GM18868 (cell line): ENCODE measurements around the gene SCN1B.

Experiments
- ATAC-seq: cut with Tn5 transposase; IDR thresholded peaks from one replicate; pipeline ENCODE4 v1.9.1; 2021; ENCODE audit warnings: mild to moderate bottlenecking, moderate library complexity; ENCODE audit not compliant: unreplicated experiment

SCN1B gene

DNA sequence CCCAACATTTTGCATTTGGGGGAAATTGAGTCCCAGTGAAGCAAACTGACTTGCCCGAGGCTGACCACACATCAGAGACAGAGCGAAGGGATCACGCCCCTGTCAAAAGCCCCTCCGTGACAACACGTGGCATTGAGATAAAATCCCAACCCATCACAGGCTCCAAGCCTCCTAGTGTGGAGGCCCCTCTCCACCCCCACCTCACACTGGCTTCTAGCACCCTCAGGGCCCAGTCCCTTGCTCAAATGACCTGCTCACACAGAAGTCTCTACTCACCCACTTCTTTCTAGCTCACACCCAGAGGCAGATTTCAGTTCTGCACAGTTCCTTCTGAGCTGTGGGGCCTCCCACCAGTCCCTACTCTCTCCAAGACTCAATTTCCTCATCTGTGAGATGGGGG lies 21.5 kb downstream of the SCN1B start:
- no peak for ATAC-seq

DNA sequence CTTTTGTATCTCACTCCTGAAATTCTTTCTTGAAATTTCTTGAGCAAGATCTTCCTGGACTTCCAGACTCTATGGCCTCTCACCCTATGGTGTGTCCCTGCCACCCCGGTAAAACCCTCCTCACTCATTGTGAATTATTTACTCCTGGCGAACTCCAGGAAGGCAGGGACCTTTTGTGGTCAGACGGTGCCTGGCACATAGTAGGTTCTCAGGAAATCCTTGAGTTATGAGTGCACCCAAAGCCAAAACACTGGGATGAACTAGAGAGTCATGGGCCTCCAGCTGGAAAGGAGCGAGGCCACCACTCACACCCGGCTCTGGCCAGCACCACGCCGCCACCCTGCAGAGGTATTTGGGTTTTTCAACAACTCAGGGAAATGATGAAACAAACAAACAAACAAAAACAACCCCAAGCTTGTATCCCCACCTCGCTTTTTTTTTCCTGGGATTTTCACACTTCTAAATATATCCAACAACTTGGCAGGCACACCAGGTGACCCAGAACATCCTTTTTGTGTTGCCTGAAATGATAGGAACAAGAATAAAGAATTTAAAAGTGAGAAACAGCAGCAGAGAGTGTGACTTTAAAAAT lies 22.4 kb downstream of the SCN1B start:
- no peak for ATAC-seq

DNA sequence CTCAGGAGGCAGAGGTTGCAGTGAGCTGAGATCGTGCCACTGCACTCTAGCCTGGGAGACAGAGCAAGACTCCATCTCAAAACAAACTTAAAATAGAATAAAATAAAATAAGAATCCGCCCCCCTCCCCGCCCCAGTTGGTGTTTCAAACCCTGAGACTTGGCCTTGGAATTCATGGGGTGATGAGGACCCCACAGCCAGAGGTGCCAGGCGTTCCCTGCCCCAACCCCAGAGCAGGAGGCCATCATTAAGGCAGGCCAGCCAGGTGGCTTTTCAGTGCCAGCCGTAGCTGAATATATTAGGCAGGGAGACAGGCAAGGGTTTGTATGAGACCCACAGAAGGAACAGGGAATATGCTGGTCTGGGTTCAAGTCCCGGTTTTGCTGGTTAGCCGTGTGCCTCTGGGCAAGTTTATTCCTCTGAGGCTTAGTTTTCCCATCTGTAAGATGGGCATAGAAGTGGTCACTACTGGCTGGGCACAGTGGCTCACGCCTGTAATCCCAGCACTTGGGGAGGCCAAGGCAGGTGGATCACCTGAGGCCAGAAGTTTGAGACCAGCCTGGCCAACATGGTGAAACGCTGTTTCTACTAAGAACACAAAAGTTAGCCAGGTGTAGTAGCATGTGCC lies 23.5 kb downstream of the SCN1B start:
- ATAC-seq, result no peak

DNA sequence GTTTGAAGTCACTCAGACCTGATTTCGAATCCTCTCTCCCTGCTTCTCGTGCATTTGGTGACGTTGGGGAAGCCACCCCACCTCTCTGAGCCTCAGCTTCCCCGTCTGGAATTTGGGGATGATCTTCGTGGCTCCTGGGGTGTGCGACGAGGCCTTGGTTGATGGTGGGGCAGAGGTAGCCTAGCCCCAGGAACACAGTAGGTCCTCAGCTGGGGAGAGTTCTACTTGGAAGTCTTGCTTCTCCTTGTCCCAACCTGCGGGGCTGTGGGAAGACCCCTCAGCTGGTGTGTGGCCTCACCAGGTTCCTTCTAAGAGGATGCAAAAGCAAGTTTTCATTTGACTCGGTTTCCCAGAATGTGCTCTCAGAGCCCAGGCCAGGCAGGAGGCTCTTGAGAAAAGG lies 24.4 kb downstream of the SCN1B start:
- no peak for ATAC-seq

DNA sequence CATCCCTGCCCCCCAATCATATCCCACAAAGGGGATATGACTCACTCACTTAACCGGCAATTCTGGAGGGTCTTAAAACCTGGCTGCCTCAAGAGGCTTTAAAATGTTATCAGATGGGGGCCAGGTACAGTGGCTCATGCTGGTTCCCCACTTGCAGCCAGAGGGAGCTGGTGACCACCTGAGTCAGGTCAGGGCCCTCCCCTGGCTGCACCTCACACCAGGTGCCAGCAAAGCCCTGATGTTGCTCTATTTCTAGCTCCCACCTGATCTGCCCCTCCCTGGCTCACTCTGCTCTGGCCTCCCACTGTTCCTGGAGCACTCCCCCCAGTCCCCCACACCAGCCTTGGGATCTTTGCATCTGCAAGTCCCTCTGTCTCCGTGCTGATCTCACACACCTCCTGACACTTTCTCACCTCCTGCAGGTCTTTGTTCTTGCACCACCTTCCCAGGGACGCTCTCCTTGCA lies 25.5 kb downstream of the SCN1B start:
- ATAC-seq, result no peak

DNA sequence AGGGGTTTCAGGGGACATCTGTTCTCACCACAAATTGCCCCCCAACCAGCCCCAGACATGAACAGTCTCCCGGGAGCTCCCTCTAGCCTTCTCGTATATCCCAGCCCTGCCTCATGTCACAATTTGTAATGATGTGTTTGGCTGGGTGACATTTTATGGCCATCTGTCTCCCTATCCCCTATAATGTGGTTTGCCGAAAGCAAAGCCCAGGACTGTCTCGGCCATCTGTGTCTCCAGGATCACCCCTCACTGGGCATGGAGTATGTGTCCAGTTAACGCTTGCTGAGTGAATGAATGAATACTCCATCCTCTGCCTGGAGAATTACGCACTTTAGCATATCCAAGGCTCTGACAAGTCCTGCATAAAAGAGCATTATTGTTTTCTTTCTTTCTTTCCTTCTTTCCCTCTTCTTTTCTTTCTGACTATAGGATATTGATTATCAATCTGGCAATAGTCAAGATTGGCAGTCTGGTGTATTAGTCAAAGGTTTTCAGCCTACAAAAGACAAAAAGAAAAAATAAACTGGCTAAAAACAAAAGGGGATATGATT lies 26.3 kb downstream of the SCN1B start:
- no peak for ATAC-seq

DNA sequence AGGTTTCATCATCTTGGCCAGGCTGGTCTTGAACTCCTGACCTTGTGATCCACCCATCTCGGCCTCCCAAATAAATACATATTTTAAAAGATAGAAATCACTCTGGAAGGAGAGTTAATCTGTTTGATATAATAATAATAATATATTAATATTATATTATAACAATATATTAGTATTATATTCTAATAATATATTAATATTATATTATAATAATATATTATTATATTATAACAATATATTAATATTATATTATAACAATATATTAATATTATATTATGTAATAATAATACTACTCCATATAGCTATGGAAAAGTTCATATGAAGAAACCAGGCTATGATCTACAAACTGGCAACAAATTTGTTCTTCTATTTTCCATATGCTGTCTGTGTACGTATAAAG lies 28.1 kb downstream of the SCN1B start:
- no peak for ATAC-seq

DNA sequence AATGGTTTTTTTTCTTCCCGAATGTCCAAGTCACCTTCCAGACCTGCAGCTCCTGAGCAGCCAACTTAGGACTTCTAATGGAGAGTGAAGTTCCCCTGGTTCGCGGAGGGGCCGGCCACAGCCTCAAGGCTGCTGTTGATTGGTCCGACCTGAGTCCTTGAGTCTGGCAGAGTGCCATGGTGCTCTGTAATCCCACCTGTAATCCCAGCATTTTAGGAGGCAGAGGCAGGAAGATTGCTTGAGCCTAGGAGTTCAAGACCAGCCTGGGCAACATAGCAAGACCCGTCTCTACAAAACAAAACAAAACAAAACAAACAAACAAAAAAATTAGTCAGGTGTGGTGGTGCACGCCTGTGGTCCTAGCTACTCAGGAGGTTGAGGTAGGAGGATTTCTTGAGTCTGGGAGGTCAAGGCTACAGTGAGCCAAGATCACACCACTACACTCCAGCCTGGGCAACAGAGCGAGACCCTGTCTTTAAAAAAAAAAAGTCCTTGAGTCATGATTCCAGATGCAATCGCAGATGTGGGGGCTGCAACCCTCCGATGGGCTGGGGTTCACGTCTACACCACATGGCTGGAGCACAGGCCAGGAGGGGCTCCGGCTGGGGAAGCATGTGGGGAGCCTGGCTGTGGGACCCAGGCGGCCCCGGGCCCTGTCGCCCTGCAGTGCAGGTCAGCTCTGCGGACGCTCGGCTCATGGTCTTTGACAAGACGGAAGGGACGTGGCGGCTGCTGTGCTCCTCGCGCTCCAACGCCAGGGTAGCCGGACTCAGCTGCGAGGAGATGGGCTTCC lies 28.9 kb downstream of the SCN1B start:
- ATAC-seq, result no peak

DNA sequence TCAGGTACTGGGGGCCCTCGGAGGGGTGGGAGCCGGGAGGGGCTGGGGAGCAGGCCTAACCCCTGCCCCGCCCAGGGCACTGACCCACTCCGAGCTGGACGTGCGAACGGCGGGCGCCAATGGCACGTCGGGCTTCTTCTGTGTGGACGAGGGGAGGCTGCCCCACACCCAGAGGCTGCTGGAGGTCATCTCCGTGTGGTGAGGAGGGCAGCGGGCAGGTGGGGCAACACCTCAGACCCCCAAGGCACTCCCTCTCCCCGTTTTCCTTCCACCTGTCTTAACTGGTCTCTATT lies 29.5 kb downstream of the SCN1B start:
- no peak for ATAC-seq

DNA sequence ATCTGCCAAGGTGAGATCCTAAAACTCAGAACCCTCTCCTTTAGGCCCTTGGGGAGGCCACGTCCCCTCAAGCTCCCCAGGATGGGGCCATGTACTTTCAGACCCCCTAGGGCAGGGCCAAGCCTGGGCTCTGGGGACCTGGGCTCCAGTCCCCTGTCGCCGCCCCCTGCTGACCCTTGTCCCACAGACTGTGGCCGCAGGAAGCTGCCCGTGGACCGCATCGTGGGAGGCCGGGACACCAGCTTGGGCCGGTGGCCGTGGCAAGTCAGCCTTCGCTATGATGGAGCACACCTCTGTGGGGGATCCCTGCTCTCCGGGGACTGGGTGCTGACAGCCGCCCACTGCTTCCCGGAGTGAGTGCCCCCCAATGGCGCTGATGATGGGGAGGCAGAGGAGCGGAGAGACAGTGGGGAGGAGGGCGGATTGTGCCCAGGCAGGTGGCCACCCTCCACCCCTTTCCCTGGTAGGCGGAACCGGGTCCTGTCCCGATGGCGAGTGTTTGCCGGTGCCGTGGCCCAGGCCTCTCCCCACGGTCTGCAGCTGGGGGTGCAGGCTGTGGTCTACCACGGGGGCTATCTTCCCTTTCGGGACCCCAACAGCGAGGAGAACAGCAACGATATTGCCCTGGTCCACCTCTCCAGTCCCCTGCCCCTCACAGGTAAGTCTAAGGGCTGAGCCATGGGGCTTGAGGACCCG lies 30.0 kb downstream of the SCN1B start:
- no peak for ATAC-seq

DNA sequence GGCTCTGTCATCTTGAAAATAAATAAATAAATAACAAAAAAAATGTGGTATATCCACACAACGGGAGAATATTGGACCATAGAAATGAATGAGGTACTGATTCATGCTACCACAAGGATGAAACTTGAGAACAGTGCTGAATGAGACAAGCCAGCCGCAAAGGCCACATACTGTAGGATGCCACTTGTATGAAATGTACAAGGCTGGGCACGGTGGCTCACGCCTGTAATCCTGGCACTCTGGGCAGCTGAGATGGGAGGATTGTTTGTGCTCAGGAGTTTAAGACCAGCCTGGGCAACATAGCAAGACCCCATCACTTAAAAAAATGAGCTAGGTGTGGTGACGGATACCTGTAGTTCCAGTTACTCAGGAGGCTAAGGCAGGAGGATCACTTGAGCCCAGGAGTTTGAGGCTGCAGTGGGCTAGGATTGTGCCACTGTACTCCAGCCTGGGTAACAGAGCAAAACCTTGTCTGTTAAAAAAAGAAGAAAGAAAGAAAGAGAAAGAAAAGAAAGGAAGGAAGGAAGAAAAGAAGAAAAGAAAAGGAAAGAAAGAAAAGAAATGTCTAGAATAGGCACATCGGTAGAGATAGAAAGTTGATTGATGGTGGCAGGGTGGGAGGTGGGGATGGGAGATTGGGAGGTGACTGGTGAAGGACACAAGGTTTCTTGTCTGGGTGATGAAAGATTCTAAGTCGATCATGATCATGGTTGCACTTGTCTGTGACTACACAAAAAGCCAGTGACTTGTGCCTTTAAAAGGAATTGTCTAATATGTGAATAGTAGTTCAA lies 31.5 kb downstream of the SCN1B start:
- no peak for ATAC-seq

DNA sequence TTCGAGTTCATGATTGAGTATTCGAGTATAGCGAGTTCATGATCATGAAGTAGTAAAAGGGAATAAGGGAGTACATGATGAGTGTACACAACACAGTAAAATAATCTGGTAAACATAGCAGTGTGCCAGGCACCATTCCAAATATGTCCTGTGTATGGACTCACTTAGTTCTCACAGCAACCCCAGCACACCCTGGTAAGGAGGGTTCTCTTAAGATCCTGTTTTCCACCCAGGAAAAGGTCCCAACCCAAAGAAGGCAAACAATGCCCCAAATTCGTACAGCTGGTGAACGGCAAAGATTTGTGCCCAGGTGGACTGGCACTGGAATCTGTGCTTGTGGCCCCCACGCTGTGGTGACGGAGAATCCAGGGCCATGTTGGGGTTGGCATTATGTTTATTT lies 32.7 kb downstream of the SCN1B start:
- no peak for ATAC-seq

DNA sequence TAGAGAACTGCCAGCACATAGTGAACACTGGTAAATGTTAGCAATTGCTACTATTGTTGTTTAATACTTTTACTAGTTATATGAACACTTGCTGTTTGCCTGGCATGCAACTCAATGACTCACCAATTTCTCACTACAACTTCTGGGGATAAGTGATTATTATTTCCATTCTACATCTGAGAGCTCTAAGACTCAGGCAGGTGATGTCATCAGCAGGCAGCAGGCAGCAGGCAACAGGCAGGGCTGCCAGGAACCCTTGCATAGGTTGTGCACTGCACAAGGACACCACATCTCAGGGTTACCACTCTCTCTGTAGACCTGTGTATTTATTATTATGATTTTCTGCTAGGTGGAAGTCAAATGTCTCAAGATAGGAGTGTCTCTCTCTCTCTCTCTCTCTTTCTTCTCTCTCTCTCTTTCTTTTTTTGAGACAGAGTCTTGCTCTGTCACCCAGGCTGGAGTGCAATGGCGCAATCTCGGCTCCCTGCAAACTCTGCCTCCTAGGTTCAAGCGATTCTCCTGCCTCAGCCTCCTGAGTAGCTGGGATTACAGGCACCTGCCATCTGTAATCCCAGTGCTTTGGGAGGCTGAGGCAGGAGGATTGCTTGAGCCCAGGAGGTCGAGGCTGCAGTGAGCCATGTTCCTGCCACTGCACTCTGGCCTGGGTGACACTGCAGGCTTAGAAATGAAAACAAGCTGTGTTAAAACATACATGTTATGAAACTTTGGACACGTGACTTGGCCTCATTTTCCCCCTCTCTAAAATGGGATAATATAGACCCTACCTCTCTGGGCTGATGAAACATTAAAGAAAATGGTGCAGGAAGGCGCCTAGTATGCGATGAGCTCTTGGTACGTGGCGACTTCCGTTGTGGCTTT lies 33.9 kb downstream of the SCN1B start:
- ATAC-seq, result no peak

DNA sequence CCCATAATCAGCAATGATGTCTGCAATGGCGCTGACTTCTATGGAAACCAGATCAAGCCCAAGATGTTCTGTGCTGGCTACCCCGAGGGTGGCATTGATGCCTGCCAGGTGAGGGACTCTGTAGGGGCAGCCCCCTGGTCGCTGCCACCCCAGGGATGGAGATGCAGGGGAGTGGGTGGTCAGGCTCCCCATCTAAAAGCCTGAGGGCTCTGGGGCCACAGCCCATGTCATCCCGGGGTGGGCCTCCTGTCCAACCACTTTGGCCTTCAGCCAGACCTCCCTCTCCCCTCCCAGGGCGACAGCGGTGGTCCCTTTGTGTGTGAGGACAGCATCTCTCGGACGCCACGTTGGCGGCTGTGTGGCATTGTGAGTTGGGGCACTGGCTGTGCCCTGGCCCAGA lies 35.3 kb downstream of the SCN1B start:
- no peak for ATAC-seq

DNA sequence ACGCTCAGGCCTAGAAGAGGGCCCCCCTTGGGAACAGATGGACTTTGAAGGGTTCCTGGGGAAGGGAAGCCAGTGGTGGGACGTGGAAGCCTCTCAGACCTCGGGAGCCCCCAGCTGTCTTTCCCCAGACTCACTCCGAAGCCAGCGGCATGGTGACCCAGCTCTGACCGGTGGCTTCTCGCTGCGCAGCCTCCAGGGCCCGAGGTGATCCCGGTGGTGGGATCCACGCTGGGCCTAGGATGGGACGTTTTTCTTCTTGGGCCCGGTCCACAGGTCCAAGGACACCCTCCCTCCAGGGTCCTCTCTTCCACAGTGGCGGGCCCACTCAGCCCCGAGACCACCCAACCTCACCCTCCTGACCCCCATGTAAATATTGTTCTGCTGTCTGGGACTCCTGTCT lies 35.9 kb downstream of the SCN1B start:
- no peak for ATAC-seq

DNA sequence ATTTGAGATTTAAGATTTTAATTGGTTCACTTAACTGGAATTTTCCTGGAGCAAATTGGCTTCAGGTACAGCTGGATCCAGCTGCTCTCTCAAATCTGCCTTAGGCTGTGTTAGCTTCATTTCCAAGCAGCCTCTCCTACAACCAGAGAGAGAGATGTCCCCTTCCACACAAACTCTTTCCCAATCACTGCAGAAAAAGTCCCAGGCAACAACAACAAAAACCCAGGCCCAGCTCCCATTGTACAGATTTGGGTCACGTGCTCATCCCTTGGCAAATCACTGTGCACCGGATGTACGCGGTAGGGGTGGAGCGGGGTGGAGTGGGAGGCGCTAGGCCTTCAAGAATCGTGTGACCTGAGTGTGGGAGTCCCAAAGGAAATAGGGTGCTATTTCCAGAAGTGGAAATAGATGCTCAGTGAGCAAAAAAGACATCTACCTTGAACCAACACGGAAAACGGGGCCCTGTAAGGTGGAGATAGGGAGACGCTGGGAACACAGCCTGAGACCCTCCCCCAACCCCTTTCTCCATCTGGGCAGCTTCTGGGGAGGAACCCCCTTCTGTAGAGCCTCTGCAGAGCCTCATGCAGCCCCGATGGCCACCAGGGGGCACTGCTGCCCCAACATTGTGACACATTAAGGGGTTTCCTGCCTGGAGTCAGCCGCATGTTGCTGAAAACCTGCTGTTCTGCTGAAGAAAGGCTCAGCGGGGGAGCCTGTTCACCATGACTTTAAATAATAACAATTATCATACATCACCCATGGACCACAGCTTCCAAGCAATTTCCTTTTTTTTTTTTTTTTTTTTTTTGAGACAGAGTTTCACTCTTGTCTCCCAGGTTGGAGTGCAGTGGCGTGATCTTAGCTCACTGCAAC lies 36.7 kb downstream of the SCN1B start:
- ATAC-seq, result peak; percentile 55

DNA sequence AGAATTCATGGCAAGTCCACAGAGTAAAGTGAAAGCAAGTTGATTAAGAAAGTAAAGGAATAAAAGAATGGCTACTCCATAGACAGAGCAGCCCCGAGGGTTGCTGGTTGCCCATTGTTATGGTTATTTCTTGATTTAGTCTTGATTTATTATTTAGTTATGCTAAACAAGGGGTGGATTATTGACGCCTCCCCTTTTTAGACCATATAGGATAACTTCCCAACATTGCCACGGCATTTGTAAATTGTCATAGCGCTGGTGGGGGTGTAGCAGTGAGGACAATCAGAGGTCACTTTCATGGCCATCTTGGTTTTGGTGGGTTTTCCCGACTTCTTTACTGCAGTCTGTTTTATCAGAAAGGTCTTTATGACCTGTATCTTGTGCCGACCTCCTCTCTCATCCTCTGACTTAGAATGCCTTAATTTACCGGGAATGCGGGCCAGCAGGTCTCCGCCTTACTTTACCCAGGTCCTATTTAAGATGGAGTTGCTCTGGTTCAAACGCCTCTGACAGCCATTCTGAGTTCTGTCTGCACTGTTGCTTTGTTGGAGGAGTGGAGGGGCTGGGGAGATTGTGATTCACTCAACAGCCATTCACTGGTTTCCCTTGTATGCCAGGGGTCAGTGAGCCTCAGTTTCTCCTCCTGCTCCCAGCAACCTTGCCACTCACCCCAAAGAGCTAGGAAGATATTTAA lies 38.8 kb downstream of the SCN1B start:
- ATAC-seq, result no peak

DNA sequence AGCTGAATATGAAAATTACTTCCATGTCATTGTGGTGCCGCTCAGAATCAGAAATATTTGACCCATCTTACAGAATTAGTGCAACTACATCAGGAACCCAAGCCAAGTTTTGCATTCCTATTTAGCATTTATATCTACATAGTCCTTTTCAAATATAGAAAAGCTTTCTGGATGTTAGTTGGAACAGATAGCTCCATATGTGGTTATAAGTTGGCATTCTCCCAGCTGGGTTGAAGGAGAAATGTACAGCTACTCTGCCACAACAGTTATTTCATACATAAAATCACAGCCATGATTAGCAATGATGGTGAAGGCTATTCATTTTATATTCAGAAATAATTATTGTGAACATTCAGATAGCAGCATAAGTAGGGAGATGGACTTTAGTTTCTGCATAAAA lies 39.4 kb downstream of the SCN1B start:
- ATAC-seq, result no peak
